DOHH2 (cell line): ENCODE results near the gene CDIPT.

Source experiments
- CTCF ChIP-seq: fragments of 200-600 bp; sonication (generic); IDR thresholded peaks from one replicate; pipeline ENCODE4 v1.5.1; 2014; ENCODE audit warnings: antibody characterized with exemption, mild to moderate bottlenecking, low read depth, low read length; ENCODE audit not compliant: poor library complexity, severe bottlenecking
- EZH2phosphoT487 ChIP-seq: fragments of 200-600 bp; sonication (generic); IDR thresholded peaks from 2 replicates; pipeline ENCODE4 v1.6.1; 2017; ENCODE audit warnings: borderline replicate concordance, mild to moderate bottlenecking, antibody characterized with exemption, low read length, moderate library complexity, mixed read lengths

- no peak for TF ChIP-seq CTCF
- TF ChIP-seq EZH2phosphoT487 = no peak
Observed at GRCh38 chr16:29837841-29838240, 25.2 kb downstream of the CDIPT start.
